RWPE2 (cell line): ENCODE results near the gene MYPN.

Source experiments
- ATAC-seq: fragments of 200-7000 bp; cut with Tn5 transposase; 3 replicates; pipeline ENCODE4 v1.9.1; 2021; ENCODE audit warnings: low read depth
- DNase-seq: peaks from one replicate; pipeline ENCODE4 v3.0.0-alpha.2; 2020; ENCODE audit warnings: low spot score
- H3K27ac ChIP-seq: fragments of 450-650 bp; 2 replicates; pipeline ENCODE4 v1.5.1; 2017; ENCODE audit warnings: mild to moderate bottlenecking; ENCODE audit not compliant: poor library complexity, severe bottlenecking
- H3K27me3 ChIP-seq: fragments of 250-450 bp; sonication (Bioruptor Pico); 2 replicates; pipeline ENCODE4 v1.5.1; 2021; ENCODE audit warnings: mild to moderate bottlenecking, moderate library complexity; ENCODE audit not compliant: insufficient read depth, poor library complexity, severe bottlenecking
- H3K36me3 ChIP-seq: fragments of 250-450 bp; sonication (Bioruptor Pico); 2 replicates; pipeline ENCODE4 v1.5.1; 2020; ENCODE audit warnings: low read depth, mild to moderate bottlenecking, moderate library complexity
- H3K4me1 ChIP-seq: fragments of 250-450 bp; sonication (Bioruptor Pico); 2 replicates; pipeline ENCODE4 v1.5.1; 2021; ENCODE audit warnings: mild to moderate bottlenecking, moderate library complexity; ENCODE audit not compliant: insufficient read depth, poor library complexity, severe bottlenecking
- H3K4me3 ChIP-seq: fragments of 250-450 bp; sonication (Bioruptor Pico); 2 replicates; pipeline ENCODE4 v1.5.1; 2021; ENCODE audit warnings: mild to moderate bottlenecking, moderate library complexity; ENCODE audit not compliant: severe bottlenecking
- H3K9me3 ChIP-seq: fragments of 250-450 bp; sonication (Bioruptor Pico); 2 replicates; pipeline ENCODE4 v1.5.1; 2021; ENCODE audit warnings: mild to moderate bottlenecking, moderate library complexity; ENCODE audit not compliant: severe bottlenecking
- TF ChIP-seq, protein P1 (sequence below): fragments of 450-650 bp; IDR thresholded peaks from one replicate; pipeline ENCODE4 v1.5.1; 2017; ENCODE audit warnings: mild to moderate bottlenecking, moderate library complexity; ENCODE audit not compliant: poor library complexity, severe bottlenecking

Gene MYPN

DNA sequence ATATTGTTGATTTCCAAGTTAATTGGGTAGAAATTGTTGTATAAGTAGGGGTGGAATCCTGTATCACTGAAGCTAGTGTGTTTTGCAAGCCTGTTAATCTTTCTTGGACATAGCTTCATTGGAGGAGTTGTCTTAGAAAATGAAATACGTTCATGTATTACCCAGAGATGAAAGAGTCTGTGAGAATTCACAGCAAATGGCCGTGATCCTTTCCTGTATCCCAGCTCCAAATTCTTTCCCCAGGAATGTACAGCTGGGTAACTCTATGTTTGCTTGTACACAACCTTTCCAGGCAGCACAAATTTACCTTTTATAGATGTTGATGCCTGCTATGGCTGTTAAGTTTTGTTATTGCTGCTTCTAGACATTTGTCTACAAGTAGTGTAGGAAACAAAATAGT lies 18.7 kb downstream of the MYPN start:
- H3K4me1 ChIP-seq: no peaks in the 10 kb centered on the region
- H3K27me3 ChIP-seq: no peaks in the 10 kb centered on the region
- H3K9me3 ChIP-seq: no peaks in the 10 kb centered on the region
- H3K27ac ChIP-seq: no peak overlapping the region
- no peak overlapping the region for H3K4me3 ChIP-seq
- H3K36me3 ChIP-seq: no peaks in the 10 kb centered on the region
- ATAC-seq (no peak), DNase-seq (no peak)
- TF ChIP-seq, protein P1, sequence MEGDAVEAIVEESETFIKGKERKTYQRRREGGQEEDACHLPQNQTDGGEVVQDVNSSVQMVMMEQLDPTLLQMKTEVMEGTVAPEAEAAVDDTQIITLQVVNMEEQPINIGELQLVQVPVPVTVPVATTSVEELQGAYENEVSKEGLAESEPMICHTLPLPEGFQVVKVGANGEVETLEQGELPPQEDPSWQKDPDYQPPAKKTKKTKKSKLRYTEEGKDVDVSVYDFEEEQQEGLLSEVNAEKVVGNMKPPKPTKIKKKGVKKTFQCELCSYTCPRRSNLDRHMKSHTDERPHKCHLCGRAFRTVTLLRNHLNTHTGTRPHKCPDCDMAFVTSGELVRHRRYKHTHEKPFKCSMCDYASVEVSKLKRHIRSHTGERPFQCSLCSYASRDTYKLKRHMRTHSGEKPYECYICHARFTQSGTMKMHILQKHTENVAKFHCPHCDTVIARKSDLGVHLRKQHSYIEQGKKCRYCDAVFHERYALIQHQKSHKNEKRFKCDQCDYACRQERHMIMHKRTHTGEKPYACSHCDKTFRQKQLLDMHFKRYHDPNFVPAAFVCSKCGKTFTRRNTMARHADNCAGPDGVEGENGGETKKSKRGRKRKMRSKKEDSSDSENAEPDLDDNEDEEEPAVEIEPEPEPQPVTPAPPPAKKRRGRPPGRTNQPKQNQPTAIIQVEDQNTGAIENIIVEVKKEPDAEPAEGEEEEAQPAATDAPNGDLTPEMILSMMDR: no peak

DNA sequence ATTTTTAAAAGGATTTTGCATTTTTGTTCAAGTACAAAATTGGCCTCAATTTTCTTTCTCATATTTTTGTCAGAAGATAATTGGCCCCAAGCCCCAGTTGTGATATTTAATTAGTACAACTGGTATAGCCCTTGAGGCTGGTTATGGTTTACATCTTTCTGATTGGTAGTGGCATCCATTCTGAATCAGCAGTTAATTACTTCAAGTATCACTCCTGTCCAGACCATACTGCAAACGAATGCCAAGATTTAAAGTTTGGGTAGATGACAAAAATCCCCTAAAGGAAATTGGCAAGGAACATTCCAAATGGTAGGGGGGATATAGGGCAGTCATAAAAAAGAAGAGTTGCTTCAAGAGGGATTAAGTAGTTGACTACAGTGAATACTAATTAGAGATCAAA lies 23.1 kb downstream of the MYPN start:
- no peaks in the 10 kb centered on the region for H3K9me3 ChIP-seq
- H3K4me1 ChIP-seq: peaks cover 26% of the 10 kb centered on the region
- TF ChIP-seq, protein P1: no peak
- DNase-seq (no peak), ATAC-seq (no peak)
- H3K27me3 ChIP-seq: no peaks in the 10 kb centered on the region
- no peak overlapping the region for H3K4me3 ChIP-seq
- no peak overlapping the region for H3K27ac ChIP-seq
- H3K36me3 ChIP-seq: no peaks in the 10 kb centered on the region

DNA sequence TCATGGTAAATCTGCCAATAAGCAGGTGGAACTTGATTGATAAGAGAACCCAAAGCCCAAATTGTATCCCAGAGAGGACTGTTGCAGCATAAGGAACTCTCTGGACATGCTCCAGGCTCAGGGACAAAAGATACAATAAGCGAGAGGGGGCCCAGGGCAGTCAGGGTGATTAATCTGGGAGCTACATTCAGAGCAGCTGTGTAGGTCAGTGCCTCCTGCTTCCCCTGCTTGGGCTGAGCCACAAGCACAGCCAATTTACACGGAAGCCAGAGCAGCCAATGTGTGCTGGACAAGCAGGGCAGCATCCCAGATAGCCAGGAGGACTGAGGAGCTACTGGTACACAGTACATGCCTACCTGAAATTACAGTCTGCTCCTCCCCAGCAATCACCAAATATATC lies 24.2 kb downstream of the MYPN start:
- TF ChIP-seq, protein P1: no peak
- Histone ChIP-seq H3K27me3 (no peaks in the 10 kb centered on the region), H3K36me3 (no peaks in the 10 kb centered on the region), H3K4me3 (no peak overlapping the region), H3K27ac (no peak overlapping the region), H3K4me1 (peaks cover 30% of the 10 kb centered on the region), H3K9me3 (no peaks in the 10 kb centered on the region)
- DNase-seq: no peak
- ATAC-seq: no peak

DNA sequence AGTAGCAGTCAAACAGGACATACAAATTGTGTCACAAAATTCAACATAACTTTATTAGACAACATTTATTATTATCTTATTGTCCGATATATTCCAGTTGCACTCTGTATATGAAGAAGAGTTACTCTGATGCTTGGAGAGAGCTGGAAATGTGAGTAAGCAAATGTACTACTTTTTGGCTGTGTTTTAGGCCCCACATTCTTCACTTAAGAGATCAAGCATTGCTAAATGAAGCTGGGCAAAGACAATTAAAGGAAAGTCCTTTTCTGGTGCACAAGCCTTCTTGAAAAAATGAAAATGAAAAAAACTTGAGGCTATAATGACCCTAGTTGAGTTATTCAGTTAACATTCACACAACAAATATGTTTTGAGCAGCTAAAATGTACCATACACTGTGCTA lies 26.1 kb downstream of the MYPN start:
- Histone ChIP-seq H3K9me3 (no peaks in the 10 kb centered on the region), H3K36me3 (no peaks in the 10 kb centered on the region), H3K27ac (peak overlapping the region; percentile 95), H3K27me3 (no peaks in the 10 kb centered on the region), H3K4me1 (peaks cover 30% of the 10 kb centered on the region), H3K4me3 (no peak overlapping the region)
- ATAC-seq: peak; percentile 13; the same call in 2 of the 3 replicates
- DNase-seq: no peak
- TF ChIP-seq, protein P1: no peak

DNA sequence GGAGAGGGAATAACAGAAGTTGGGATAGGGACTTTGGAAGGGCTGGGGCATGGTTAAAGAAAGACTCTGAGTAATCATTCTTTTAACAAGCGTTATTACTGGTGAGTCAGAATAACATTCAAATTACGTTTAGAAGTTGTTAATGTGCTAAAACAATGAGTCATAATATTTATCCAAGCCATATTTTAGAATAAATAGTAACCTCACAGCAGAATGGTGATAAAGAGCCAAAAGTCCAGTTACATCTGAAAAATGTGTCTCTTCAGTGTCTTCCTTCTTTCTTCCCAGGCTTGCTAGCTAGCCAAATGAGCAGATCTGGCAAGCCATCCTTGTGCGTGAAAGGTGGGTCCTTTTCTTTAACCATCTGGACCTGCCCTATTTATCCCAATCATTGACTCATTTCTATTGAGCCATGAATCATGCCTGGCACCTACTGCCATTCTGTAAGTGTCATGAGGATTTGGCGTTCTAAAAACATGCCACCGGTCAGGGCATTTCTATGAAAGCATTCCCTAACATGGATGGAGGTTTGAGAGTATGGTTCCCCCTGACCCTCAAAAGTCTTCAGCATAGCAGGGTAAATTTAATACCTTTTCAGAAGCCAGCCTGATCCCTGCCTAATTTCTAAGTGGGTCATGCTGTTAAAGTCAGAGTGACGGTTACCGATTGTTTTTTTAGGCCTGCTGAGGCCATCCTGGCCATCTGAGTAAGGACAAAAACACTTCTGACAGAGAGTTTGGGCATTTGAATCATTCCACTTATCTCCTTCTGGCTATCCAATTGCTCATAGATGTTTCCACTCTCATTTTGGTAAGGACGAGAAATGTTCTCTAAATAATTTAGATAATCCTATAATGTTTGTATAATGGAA lies 26.9 kb downstream of the MYPN start:
- TF ChIP-seq, protein P1: no peak
- no peaks in the 10 kb centered on the region for H3K27me3 ChIP-seq
- ATAC-seq (peak; percentile 93), DNase-seq (no peak)
- no peak overlapping the region for H3K4me3 ChIP-seq
- peaks cover 30% of the 10 kb centered on the region for H3K4me1 ChIP-seq
- no peaks in the 10 kb centered on the region for H3K36me3 ChIP-seq
- peak overlapping the region; percentile 95 for H3K27ac ChIP-seq
- no peaks in the 10 kb centered on the region for H3K9me3 ChIP-seq
